C4-2B (cell line): Measurements from ENCODE around the gene PCDH11Y.
"Not testable (repeated sequence)": the region's sequence is repeated elsewhere in the genome, so short reads cannot be mapped to it uniquely, and the experiment has no call there.

Experiments used
- CTCF ChIP-seq: fragments of 450-650 bp; conservative IDR thresholded peaks from 2 replicates; pipeline ENCODE4 v1.5.1; 2017; ENCODE audit warnings: mild to moderate bottlenecking
- ZFX ChIP-seq: fragments of 450-650 bp; IDR thresholded peaks from 2 replicates; pipeline ENCODE4 v1.6.1; 2017

GRCh38 chrY:5776485-5776884 is 776.4 kb downstream of the PCDH11Y start:
- not testable (repeated sequence) for TF ChIP-seq CTCF, ZFX
